HepG2 (cell line): ENCODE measurements around the gene CPEB3. TPM values are rescaled to one million over a fixed set of nuclear protein-coding genes. Genes with fewer than 3 reads are reported as not detected.

Experiments used
- EHMT2 ChIP-seq: fragments of 200-600 bp; sonication (generic); IDR thresholded peaks from 2 replicates; pipeline ENCODE4 v1.7.0; 2017; ENCODE audit warnings: antibody characterized with exemption, low read depth, low read length, borderline replicate concordance
- EZH2 ChIP-seq: conservative IDR thresholded peaks from 2 replicates; pipeline ENCODE4 v1.6.1; 2012; ENCODE audit warnings: mild to moderate bottlenecking, low read depth, low read length, moderate library complexity
- GFI1 ChIP-seq: sonication (generic); formaldehyde crosslinking; IDR thresholded peaks from 2 replicates; pipeline ENCODE4 v1.5.0; 2020; ENCODE audit warnings: missing genetic modification reagents, mild to moderate bottlenecking, borderline replicate concordance
- KDM6A ChIP-seq: IDR thresholded peaks from 2 replicates; pipeline ENCODE4 v1.6.1; 2016; ENCODE audit warnings: low read depth
- KLF9 ChIP-seq: IDR thresholded peaks from 2 replicates; pipeline ENCODE4 v1.6.1; 2016; ENCODE audit warnings: low read depth
- SUZ12 ChIP-seq: fragments of 150-350 bp; IDR thresholded peaks from 2 replicates; pipeline ENCODE4 v1.6.1; 2014; ENCODE audit warnings: low read depth, low read length
- THYN1 ChIP-seq: sonication (generic); formaldehyde crosslinking; IDR thresholded peaks from 2 replicates; pipeline ENCODE4 v1.8.1; 2023; ENCODE audit warnings: low read depth, mild to moderate bottlenecking, moderate library complexity, missing genetic modification reagents, borderline replicate concordance
- ZFP36 ChIP-seq: fragments of 150-350 bp; IDR thresholded peaks from 2 replicates; pipeline ENCODE4 v1.6.1; 2018; ENCODE audit warnings: borderline replicate concordance, low read length, low read depth; ENCODE audit not compliant: partially characterized antibody
- ZFP91 ChIP-seq: sonication (generic); formaldehyde crosslinking; IDR thresholded peaks from 2 replicates; pipeline ENCODE4 v1.9.0; 2022; ENCODE audit warnings: missing genetic modification reagents, mild to moderate bottlenecking, borderline replicate concordance
- ZNF121 ChIP-seq: sonication (generic); formaldehyde crosslinking; IDR thresholded peaks from 2 replicates; pipeline ENCODE4 v1.5.0; 2020; ENCODE audit warnings: mild to moderate bottlenecking, missing genetic modification reagents
- ZNF138 ChIP-seq: sonication (generic); formaldehyde crosslinking; IDR thresholded peaks from 2 replicates; pipeline ENCODE4 v1.5.0; 2020; ENCODE audit warnings: mild to moderate bottlenecking, low read depth, missing genetic modification reagents
- ZNF253 ChIP-seq: sonication (generic); formaldehyde crosslinking; IDR thresholded peaks from 2 replicates; pipeline ENCODE4 v1.8.0; 2022; ENCODE audit warnings: mild to moderate bottlenecking, missing genetic modification reagents, borderline replicate concordance
- ZNF33B ChIP-seq: sonication (generic); formaldehyde crosslinking; IDR thresholded peaks from 2 replicates; pipeline ENCODE4 v1.5.1; 2020; ENCODE audit warnings: mild to moderate bottlenecking, missing genetic modification reagents
- ZNF530 ChIP-seq: sonication (generic); formaldehyde crosslinking; IDR thresholded peaks from 2 replicates; pipeline ENCODE4 v1.5.0; 2020; ENCODE audit warnings: low read depth, mild to moderate bottlenecking, missing genetic modification reagents
- ZNF546 ChIP-seq: sonication (generic); formaldehyde crosslinking; conservative IDR thresholded peaks from 2 replicates; pipeline ENCODE4 v1.8.1; 2023; ENCODE audit warnings: mild to moderate bottlenecking, missing genetic modification reagents
- polyA plus RNA-seq, 8 experiments: library from polyadenylated mRNA; depleted of rRNA in 3 of 8; stranded (reverse) in 7 of 8; unstranded in 1 of 8; fragments of >200 nt; fragmentation: Illumina TruSeq in 4 of 8; extraction: Trizol in 4 of 8; gene quantifications; 2 replicates each; pipeline versions ENCODE4 v1.2.1 to v1.2.3, GENCODE V29; 2011 to 2016; ENCODE audit warnings: low read depth in 4 of 8, missing spikeins in 1 of 8, mixed read lengths in 1 of 8; ENCODE audit not compliant: insufficient read depth in 1 of 8
- total RNA-seq, 5 experiments: library from RNA; depleted of rRNA; stranded (reverse); fragments of >200 nt; fragmentation: Illumina TruSeq; extraction: Trizol; gene quantifications; 2 replicates each; pipeline ENCODE4 v1.2.3, GENCODE V29; 2016; ENCODE audit warnings: low read depth in 1 of 5
- TF ChIP-seq, protein P1 (sequence below): sonication (generic); formaldehyde crosslinking; IDR thresholded peaks from 2 replicates; pipeline ENCODE4; 2020; ENCODE audit warnings: missing genetic modification reagents, mild to moderate bottlenecking, borderline replicate concordance
- TF ChIP-seq, protein P2 (sequence below): sonication (generic); formaldehyde crosslinking; IDR thresholded peaks from 2 replicates; pipeline ENCODE4 v1.8.1; 2022; ENCODE audit warnings: mild to moderate bottlenecking, missing genetic modification reagents
- TF ChIP-seq, protein P3 (sequence below): sonication (generic); formaldehyde crosslinking; IDR thresholded peaks from 2 replicates; pipeline ENCODE4 v1.4.0; 2020; ENCODE audit warnings: mild to moderate bottlenecking, missing genetic modification reagents
- TF ChIP-seq, protein P4 (sequence below): sonication (generic); formaldehyde crosslinking; IDR thresholded peaks from 2 replicates; pipeline ENCODE4 v1.5.1; 2020; ENCODE audit warnings: missing genetic modification reagents, mild to moderate bottlenecking, borderline replicate concordance

The CPEB3 gene
- total and polyA plus RNA-seq, 2 of the 13 experiments (the other 11 are each of a cell fraction or from before 2014, with no cell fraction given) = 0.66 to 0.70 TPM

DNA sequence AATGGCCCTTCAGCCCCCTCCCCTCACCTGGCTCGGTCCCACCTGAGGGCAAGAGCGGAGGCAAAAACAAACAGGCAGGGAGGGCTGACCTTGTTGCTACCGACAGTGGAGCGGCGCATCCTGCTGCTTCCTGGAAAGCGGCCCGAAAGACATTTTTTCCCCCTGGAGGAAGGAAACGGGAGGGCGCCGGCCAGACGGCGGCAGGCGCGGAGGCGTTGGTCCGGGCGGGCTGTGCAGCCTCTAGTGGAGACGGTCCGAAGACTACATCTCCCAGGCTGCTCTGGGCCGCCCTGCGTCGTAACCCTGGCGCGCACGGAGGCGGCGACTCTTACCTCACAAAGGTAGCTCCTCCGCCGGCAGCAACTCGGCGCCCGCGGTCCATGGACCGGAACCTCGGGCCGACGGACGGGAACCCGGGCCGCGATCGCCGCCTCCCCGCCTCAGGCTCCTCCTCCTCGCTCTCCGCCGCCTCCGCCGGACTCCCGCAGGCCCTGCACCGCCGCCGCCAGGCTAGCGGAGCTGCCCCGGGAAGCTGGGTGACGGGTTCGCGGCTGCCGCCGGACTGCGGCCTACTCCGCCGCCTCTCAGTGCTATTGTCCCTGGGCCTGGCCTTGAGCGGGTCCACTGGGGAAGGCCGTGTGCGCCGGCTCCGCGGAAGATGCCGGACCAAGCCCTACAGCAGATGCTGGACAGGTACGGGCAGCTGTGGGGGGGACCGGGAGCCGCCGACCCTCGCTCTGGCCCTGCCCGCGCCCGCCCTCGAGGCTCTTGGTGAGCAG, at the start of gene CPEB3, which contains the start of gene MARCHF5 (continued):
- TF ChIP-seq, protein P1, sequence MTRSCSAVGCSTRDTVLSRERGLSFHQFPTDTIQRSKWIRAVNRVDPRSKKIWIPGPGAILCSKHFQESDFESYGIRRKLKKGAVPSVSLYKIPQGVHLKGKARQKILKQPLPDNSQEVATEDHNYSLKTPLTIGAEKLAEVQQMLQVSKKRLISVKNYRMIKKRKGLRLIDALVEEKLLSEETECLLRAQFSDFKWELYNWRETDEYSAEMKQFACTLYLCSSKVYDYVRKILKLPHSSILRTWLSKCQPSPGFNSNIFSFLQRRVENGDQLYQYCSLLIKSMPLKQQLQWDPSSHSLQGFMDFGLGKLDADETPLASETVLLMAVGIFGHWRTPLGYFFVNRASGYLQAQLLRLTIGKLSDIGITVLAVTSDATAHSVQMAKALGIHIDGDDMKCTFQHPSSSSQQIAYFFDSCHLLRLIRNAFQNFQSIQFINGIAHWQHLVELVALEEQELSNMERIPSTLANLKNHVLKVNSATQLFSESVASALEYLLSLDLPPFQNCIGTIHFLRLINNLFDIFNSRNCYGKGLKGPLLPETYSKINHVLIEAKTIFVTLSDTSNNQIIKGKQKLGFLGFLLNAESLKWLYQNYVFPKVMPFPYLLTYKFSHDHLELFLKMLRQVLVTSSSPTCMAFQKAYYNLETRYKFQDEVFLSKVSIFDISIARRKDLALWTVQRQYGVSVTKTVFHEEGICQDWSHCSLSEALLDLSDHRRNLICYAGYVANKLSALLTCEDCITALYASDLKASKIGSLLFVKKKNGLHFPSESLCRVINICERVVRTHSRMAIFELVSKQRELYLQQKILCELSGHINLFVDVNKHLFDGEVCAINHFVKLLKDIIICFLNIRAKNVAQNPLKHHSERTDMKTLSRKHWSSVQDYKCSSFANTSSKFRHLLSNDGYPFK (CRISPR knock-in tag) = peak; percentile 46; the same call in 1 of the 2 replicates
- TF ChIP-seq, protein P2, sequence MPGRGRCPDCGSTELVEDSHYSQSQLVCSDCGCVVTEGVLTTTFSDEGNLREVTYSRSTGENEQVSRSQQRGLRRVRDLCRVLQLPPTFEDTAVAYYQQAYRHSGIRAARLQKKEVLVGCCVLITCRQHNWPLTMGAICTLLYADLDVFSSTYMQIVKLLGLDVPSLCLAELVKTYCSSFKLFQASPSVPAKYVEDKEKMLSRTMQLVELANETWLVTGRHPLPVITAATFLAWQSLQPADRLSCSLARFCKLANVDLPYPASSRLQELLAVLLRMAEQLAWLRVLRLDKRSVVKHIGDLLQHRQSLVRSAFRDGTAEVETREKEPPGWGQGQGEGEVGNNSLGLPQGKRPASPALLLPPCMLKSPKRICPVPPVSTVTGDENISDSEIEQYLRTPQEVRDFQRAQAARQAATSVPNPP (CRISPR knock-in tag) = peak; percentile 93
- TF ChIP-seq ZNF121 (no peak; the same call in none of the 2 replicates), ZNF530 (CRISPR knock-in tag) (no peak), EHMT2 (no peak), THYN1 (CRISPR knock-in tag) (no peak), ZFP36 (no peak), KDM6A (CRISPR knock-in tag) (no peak), ZNF253 (CRISPR knock-in tag) (no peak), ZNF546 (CRISPR knock-in tag) (peak; percentile 34; the same call in 1 of the 2 replicates), EZH2 (no peak), ZNF138 (CRISPR knock-in tag) (no peak), ZFP91 (peak; percentile 91; the same call in 1 of the 2 replicates), SUZ12 (peak; percentile 75), GFI1 (CRISPR knock-in tag) (no peak; the same call in 1 of the 2 replicates), ZNF33B (CRISPR knock-in tag) (0 out of 2 replicates have a peak, but pooled peaks have one; percentile 26), KLF9 (CRISPR knock-in tag) (peak; percentile 58; the same call in 1 of the 2 replicates)
- TF ChIP-seq, protein P3, sequence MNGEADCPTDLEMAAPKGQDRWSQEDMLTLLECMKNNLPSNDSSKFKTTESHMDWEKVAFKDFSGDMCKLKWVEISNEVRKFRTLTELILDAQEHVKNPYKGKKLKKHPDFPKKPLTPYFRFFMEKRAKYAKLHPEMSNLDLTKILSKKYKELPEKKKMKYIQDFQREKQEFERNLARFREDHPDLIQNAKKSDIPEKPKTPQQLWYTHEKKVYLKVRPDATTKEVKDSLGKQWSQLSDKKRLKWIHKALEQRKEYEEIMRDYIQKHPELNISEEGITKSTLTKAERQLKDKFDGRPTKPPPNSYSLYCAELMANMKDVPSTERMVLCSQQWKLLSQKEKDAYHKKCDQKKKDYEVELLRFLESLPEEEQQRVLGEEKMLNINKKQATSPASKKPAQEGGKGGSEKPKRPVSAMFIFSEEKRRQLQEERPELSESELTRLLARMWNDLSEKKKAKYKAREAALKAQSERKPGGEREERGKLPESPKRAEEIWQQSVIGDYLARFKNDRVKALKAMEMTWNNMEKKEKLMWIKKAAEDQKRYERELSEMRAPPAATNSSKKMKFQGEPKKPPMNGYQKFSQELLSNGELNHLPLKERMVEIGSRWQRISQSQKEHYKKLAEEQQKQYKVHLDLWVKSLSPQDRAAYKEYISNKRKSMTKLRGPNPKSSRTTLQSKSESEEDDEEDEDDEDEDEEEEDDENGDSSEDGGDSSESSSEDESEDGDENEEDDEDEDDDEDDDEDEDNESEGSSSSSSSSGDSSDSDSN (CRISPR knock-in tag) = peak; percentile 99
- TF ChIP-seq, protein P4, sequence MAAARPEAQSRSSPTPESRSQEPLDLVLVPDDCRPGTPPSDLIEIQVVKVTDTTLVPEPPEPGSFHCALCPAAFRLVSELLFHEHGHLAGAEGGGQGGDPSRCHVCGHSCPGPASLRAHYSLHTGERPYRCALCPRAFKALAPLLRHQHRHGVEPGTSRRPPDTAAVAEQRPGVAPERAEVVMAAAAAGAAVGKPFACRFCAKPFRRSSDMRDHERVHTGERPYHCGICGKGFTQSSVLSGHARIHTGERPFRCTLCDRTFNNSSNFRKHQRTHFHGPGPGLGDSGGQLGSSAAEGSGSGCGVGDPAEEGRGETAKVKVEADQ (CRISPR knock-in tag) = peak; percentile 23; the same call in 1 of the 2 replicates
